Fibroblast of lung (primary cell): ENCODE results near the gene UROD.

Experiments used
- CTCF ChIP-seq, 2 donors: IDR thresholded peaks in 1 of 2; conservative IDR thresholded peaks in 1 of 2; 1 replicate in 1 of 2; 2 replicates in 1 of 2; pipeline ENCODE4 v1.5.1; 2011 to 2012; ENCODE audit warnings: low read length in 2 of 2, control low read depth in 1 of 2, inconsistent platforms in 1 of 2, low read depth in 1 of 2, mild to moderate bottlenecking in 1 of 2
- EZH2 ChIP-seq: IDR thresholded peaks from 2 replicates; pipeline ENCODE4 v1.5.1; 2012; ENCODE audit warnings: low read length, control low read depth, mild to moderate bottlenecking; ENCODE audit errors: missing control alignments

GRCh38 chr1:45011837-45012638 is at the start of gene UROD:
- TF ChIP-seq CTCF (conservative IDR thresholded peaks at IDR 0.05 in 1 of 2, IDR thresholded peaks at IDR 0.05 in 1 of 2; ENCODE audit: low read depth in 1 of 2, low read length in 2 of 2) (no peak), EZH2 (no peak)
